Left lung (tissue), 10 donors: Measurements from ENCODE around the gene RSL1D1. TPM values are rescaled to one million over a fixed set of nuclear protein-coding genes. Genes with fewer than 3 reads are reported as not detected.

Experiments
- ATAC-seq: fragments of 200-7000 bp; cut with Tn5 transposase; one replicate; pipeline ENCODE4 v1.9.1; 2020; ENCODE audit warnings: moderate library complexity
- DNase-seq, 4 donors: peaks; one replicate each; pipeline ENCODE4 v3.0.0-alpha.2; 2013 to 2020
- H3K27ac ChIP-seq, 2 donors: fragments of 200-600 bp; sonication (generic) in 1 of 2; one replicate each; pipeline versions ENCODE4 v1.5.0 to v1.8.0; 2020 to 2021
- H3K27me3 ChIP-seq, 2 donors: fragments of 200-600 bp; sonication (generic) in 1 of 2; one replicate each; pipeline versions ENCODE4 v1.5.0 to v1.8.0; 2020 to 2021
- H3K36me3 ChIP-seq, 2 donors: fragments of 200-600 bp; sonication (generic) in 1 of 2; one replicate each; pipeline versions ENCODE4 v1.5.0 to v1.8.0; 2020 to 2021
- H3K4me1 ChIP-seq, 2 donors: fragments of 200-600 bp; one replicate each; pipeline ENCODE4 v1.8.0; 2021
- H3K4me3 ChIP-seq, 2 donors: fragments of 200-600 bp; sonication (generic) in 1 of 2; one replicate each; pipeline versions ENCODE4 v1.5.0 to v1.8.0; 2020 to 2021; ENCODE audit warnings: mild to moderate bottlenecking in 1 of 2
- H3K9me3 ChIP-seq, 2 donors: fragments of 200-600 bp; sonication (generic) in 1 of 2; one replicate each; pipeline versions ENCODE4 v1.5.0 to v1.8.0; 2020 to 2021
- CTCF ChIP-seq, 2 donors: fragments of 200-600 bp; sonication (generic) in 1 of 2; IDR thresholded peaks; one replicate each; pipeline versions ENCODE4 v1.5.0 to v1.8.0; 2021; ENCODE audit warnings: antibody characterized with exemption in 2 of 2
- intact Hi-C, 2 donors: fragments of 100-400 bp; cut with DNase I; formaldehyde crosslinking; loops; one replicate each; pipeline versions ENCODE4 v1.11.2 to v1.14.2; 2022
- polyA plus RNA-seq, 6 donors: library from polyadenylated mRNA; unstranded; fragments of 120-200 nt; gene quantifications; one replicate each; pipeline ENCODE4 v1.2.1, GENCODE V29; 2013; ENCODE audit not compliant: insufficient read length in 6 of 6
- total RNA-seq, 2 donors: library from RNA; stranded (reverse); fragmentation: NEBNext Ultra II Directional; extraction: Animal tissue kit (Norgen Biotek cat#: 25700); gene quantifications; one replicate each; pipeline ENCODE4 v1.2.1, GENCODE V29; 2021
- donor health status: DM: no; HTN: yes; CAD: no.
- donor health status: DM: no; HTN: no; CAD: no.

The RSL1D1 gene
- total and polyA plus RNA-seq, 8 donors: 88.3 to 274 (median 237) TPM

- H3K36me3 ChIP-seq: peaks cover 0 to 21% of the 10 kb centered on the region in 2 donors
- DNase-seq: peak in 1 of 4 donors; percentile 11
- no peaks in the 10 kb centered on the region for H3K9me3 ChIP-seq
- no peaks in the 10 kb centered on the region for H3K27me3 ChIP-seq
- peak overlapping the region; percentile 83 to 86 for H3K27ac ChIP-seq
- peaks cover 0 to 49% of the 10 kb centered on the region in 2 donors for H3K4me1 ChIP-seq
- no peak for TF ChIP-seq CTCF (IDR thresholded peaks at IDR 0.05)
- intact Hi-C loops: loop anchor here in 1 of 2 donors (10.0 kb wide), 1 partner anchor 63 kb away; the partner anchor contains the start of gene GSPT1
- peak; percentile 5 for ATAC-seq
- H3K4me3 ChIP-seq: peak overlapping the region; percentile 86 to 91
These were observed 909 bp upstream of the RSL1D1 start for GRCh38 chr16:11852092-11852809.

- H3K27ac ChIP-seq: no peak overlapping the region
- DNase-seq: no peak
- no peaks in the 10 kb centered on the region for H3K27me3 ChIP-seq
- intact Hi-C loops: loop anchor here in 1 of 2 donors (10.0 kb wide), 1 partner anchor 74 kb away; no protein-coding TSS in a partner anchor
- no peak for ATAC-seq
- H3K9me3 ChIP-seq: no peaks in the 10 kb centered on the region
- H3K4me3 ChIP-seq: no peak overlapping the region
- H3K4me1 ChIP-seq: peaks cover 0 to 40% of the 10 kb centered on the region in 2 donors
- H3K36me3 ChIP-seq: peaks cover 0 to 56% of the 10 kb centered on the region in 2 donors
- no peak for TF ChIP-seq CTCF (IDR thresholded peaks at IDR 0.05)
These were observed 2.5 kb downstream of the RSL1D1 start for GRCh38 chr16:11848842-11849241.

DNA sequence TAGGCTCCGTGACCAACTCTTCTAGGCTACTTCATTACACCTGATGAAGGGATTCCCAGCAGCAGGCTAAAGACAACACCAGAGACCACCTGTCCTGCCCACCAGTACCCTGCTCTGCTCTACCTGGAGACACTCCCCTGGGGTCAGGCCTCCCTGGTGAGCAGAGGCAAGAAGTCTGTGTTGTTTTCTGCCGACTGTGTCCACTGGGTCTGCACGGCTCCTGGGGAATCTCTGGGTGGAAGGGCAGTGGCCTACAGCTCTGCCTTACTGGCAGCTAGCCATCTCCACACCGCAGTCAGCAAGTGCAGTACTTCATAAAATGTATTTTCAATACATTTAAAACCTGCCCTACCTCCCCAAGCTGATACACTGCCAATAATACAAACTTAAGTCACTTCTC, 6.8 kb downstream of the RSL1D1 start:
- no peak overlapping the region for H3K4me3 ChIP-seq
- H3K9me3 ChIP-seq: no peaks in the 10 kb centered on the region
- ATAC-seq (no peak), DNase-seq (no peak)
- H3K36me3 ChIP-seq: peaks cover 0 to 98% of the 10 kb centered on the region in 2 donors
- no peak overlapping the region for H3K27ac ChIP-seq
- TF ChIP-seq CTCF (IDR thresholded peaks at IDR 0.05): no peak
- intact Hi-C loops: loop anchor here in 1 of 2 donors (10.0 kb wide), 1 partner anchor 70 kb away; no protein-coding TSS in a partner anchor
- peaks cover 0 to 11% of the 10 kb centered on the region in 2 donors for H3K4me1 ChIP-seq
- H3K27me3 ChIP-seq: no peaks in the 10 kb centered on the region

DNA sequence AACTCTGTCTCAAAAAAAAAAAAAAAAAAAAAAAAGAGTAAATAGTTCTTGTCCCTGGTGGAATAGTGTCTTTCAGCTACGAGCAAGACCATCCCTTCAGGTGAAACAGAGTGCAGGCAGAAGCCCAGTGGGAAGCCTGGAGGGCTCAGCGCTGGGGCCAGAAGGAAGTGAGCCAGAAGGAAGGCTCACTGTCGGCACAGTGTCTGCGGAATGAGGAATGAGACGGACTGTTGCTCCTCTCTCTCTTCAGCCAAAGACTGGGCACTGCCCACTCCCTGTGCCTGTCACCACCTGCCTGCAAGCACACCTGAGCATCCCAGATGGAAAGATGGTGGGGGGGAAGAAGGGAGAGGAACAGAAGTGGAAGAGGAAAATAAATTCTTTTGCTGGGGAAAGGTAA, 7.5 kb downstream of the RSL1D1 start:
- H3K27me3 ChIP-seq: no peaks in the 10 kb centered on the region
- H3K4me3 ChIP-seq: no peak overlapping the region
- intact Hi-C loops: loop anchor here in 1 of 2 donors (10.0 kb wide), 1 partner anchor 69 kb away; no protein-coding TSS in a partner anchor
- H3K36me3 ChIP-seq: peaks cover 0 to 99% of the 10 kb centered on the region in 2 donors
- no peak for TF ChIP-seq CTCF (IDR thresholded peaks at IDR 0.05)
- ATAC-seq (no peak), DNase-seq (no peak)
- no peak overlapping the region for H3K27ac ChIP-seq
- peaks cover 0 to 5% of the 10 kb centered on the region in 2 donors for H3K4me1 ChIP-seq
- no peaks in the 10 kb centered on the region for H3K9me3 ChIP-seq

GRCh38 chr16:11843206-11843605, 8.1 kb downstream of the RSL1D1 start:
- H3K27ac ChIP-seq: no peak overlapping the region
- peaks cover 0 to 99% of the 10 kb centered on the region in 2 donors for H3K36me3 ChIP-seq
- H3K4me3 ChIP-seq: no peak overlapping the region
- no peak for TF ChIP-seq CTCF (IDR thresholded peaks at IDR 0.05)
- intact Hi-C loops: loop anchor here in 1 of 2 donors (10.0 kb wide), 1 partner anchor 68 kb away; no protein-coding TSS in a partner anchor
- no peaks in the 10 kb centered on the region for H3K4me1 ChIP-seq
- no peak for DNase-seq
- ATAC-seq: no peak
- H3K27me3 ChIP-seq: no peaks in the 10 kb centered on the region
- H3K9me3 ChIP-seq: no peaks in the 10 kb centered on the region
